Stimulated activated CD8-positive, alpha-beta memory T cell treated with anti-CD3 and anti-CD28 coated beads, Interleukin-7, amount 100 ng/mL, for 48 hours (primary cell): ENCODE results near the gene MGAT5B.

Experiments used
- DNase-seq, 2 donors: peaks; one replicate each; pipeline ENCODE4 v3.0.0-alpha.2; 2020; ENCODE audit warnings: low read depth in 1 of 2; ENCODE audit errors: extremely low read depth in 1 of 2

MGAT5B gene

GRCh38 chr17:76878568-76878967, 10.4 kb downstream of the MGAT5B start:
- DNase-seq, result no peak

GRCh38 chr17:76879254-76879653, 11.1 kb downstream of the MGAT5B start:
- DNase-seq, result no peak

- no peak for DNase-seq
These were observed 11.5 kb downstream of the MGAT5B start for GRCh38 chr17:76879691-76880090.

GRCh38 chr17:76880268-76880667, 12.1 kb downstream of the MGAT5B start:
- no peak for DNase-seq

GRCh38 chr17:76880971-76881370, 12.8 kb downstream of the MGAT5B start:
- DNase-seq, result no peak

GRCh38 chr17:76881408-76881807, 13.2 kb downstream of the MGAT5B start:
- DNase-seq, result no peak

- no peak for DNase-seq
These were observed 13.8 kb downstream of the MGAT5B start for GRCh38 chr17:76881966-76882365.

GRCh38 chr17:76883744-76884525, 15.7 kb downstream of the MGAT5B start:
- DNase-seq, result no peak

- no peak for DNase-seq
These were observed 17.0 kb downstream of the MGAT5B start for GRCh38 chr17:76884995-76885893.

- DNase-seq, result no peak
These were observed 17.7 kb downstream of the MGAT5B start for GRCh38 chr17:76885894-76886290.

- DNase-seq, result no peak
These were observed 18.2 kb downstream of the MGAT5B start for GRCh38 chr17:76886395-76886794.

GRCh38 chr17:76887802-76888201, 19.6 kb downstream of the MGAT5B start:
- DNase-seq, result no peak

GRCh38 chr17:76888661-76889060, 20.5 kb downstream of the MGAT5B start:
- DNase-seq, result no peak

- no peak for DNase-seq
These were observed 21.1 kb downstream of the MGAT5B start for GRCh38 chr17:76889323-76889722.

GRCh38 chr17:76892329-76892728, 24.1 kb downstream of the MGAT5B start:
- no peak for DNase-seq

GRCh38 chr17:76893623-76894334, 25.6 kb downstream of the MGAT5B start:
- DNase-seq, result no peak

- DNase-seq, result no peak
These were observed 26.6 kb downstream of the MGAT5B start for GRCh38 chr17:76894842-76895241.

GRCh38 chr17:76897023-76897422, 28.8 kb downstream of the MGAT5B start:
- DNase-seq, result no peak

- DNase-seq, result no peak
These were observed 31.2 kb downstream of the MGAT5B start for GRCh38 chr17:76899414-76899813.

- no peak for DNase-seq
These were observed 32.5 kb downstream of the MGAT5B start for GRCh38 chr17:76900723-76901122.

- DNase-seq, result no peak
These were observed 33.5 kb downstream of the MGAT5B start for GRCh38 chr17:76901542-76902197.
